Ishikawa (cell line): Measurements from ENCODE around the gene CNEP1R1.

Experiments used
- CEBPB ChIP-seq: IDR thresholded peaks from 2 replicates; pipeline ENCODE4 v1.6.1; 2012
- EGR1 ChIP-seq: IDR thresholded peaks from 2 replicates; pipeline ENCODE4 v1.6.1; 2012
- EP300 ChIP-seq: IDR thresholded peaks from 2 replicates; pipeline ENCODE4 v1.6.1; 2012; ENCODE audit warnings: borderline replicate concordance
- RAD21 ChIP-seq: IDR thresholded peaks from 2 replicates; pipeline ENCODE4 v1.6.1; 2012; ENCODE audit warnings: low read depth
- TAF1 ChIP-seq: IDR thresholded peaks from 2 replicates; pipeline ENCODE4 v1.6.1; 2012; ENCODE audit warnings: low read depth, mild to moderate bottlenecking
- TCF12 ChIP-seq: IDR thresholded peaks from 2 replicates; pipeline ENCODE4 v1.6.1; 2012; ENCODE audit warnings: low read depth
- USF1 ChIP-seq: IDR thresholded peaks from 2 replicates; pipeline ENCODE4 v1.6.1; 2012
- ZBTB7A ChIP-seq: IDR thresholded peaks from 2 replicates; pipeline ENCODE4 v1.6.1; 2012; ENCODE audit warnings: low read depth
- TF ChIP-seq, protein P1 (sequence below): IDR thresholded peaks from 2 replicates; pipeline ENCODE4 v1.6.1; 2012; ENCODE audit warnings: low read depth, mild to moderate bottlenecking
- TF ChIP-seq, protein P2 (sequence below): IDR thresholded peaks from 2 replicates; pipeline ENCODE4 v1.6.1; 2012

GRCh38 chr16:50058091-50058771, 33.2 kb downstream of the CNEP1R1 start:
- no peak for TF ChIP-seq ZBTB7A
- TF ChIP-seq TAF1 = no peak
- TF ChIP-seq, protein P1, sequence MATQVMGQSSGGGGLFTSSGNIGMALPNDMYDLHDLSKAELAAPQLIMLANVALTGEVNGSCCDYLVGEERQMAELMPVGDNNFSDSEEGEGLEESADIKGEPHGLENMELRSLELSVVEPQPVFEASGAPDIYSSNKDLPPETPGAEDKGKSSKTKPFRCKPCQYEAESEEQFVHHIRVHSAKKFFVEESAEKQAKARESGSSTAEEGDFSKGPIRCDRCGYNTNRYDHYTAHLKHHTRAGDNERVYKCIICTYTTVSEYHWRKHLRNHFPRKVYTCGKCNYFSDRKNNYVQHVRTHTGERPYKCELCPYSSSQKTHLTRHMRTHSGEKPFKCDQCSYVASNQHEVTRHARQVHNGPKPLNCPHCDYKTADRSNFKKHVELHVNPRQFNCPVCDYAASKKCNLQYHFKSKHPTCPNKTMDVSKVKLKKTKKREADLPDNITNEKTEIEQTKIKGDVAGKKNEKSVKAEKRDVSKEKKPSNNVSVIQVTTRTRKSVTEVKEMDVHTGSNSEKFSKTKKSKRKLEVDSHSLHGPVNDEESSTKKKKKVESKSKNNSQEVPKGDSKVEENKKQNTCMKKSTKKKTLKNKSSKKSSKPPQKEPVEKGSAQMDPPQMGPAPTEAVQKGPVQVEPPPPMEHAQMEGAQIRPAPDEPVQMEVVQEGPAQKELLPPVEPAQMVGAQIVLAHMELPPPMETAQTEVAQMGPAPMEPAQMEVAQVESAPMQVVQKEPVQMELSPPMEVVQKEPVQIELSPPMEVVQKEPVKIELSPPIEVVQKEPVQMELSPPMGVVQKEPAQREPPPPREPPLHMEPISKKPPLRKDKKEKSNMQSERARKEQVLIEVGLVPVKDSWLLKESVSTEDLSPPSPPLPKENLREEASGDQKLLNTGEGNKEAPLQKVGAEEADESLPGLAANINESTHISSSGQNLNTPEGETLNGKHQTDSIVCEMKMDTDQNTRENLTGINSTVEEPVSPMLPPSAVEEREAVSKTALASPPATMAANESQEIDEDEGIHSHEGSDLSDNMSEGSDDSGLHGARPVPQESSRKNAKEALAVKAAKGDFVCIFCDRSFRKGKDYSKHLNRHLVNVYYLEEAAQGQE = no peak
- TF ChIP-seq CEBPB = no peak
- TF ChIP-seq EP300 = no peak
- TF ChIP-seq USF1 = no peak
- no peak for TF ChIP-seq RAD21
- no peak for TF ChIP-seq EGR1
- TF ChIP-seq TCF12 = no peak
- TF ChIP-seq, protein P2, sequence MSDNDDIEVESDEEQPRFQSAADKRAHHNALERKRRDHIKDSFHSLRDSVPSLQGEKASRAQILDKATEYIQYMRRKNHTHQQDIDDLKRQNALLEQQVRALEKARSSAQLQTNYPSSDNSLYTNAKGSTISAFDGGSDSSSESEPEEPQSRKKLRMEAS = no peak
